Loucy (cell line): ENCODE measurements around the gene ARHGAP15.

Experiments used
- H2AFZ ChIP-seq: fragments of 200-600 bp; sonication (generic); 2 replicates; pipeline ENCODE4 v1.6.0; 2016; ENCODE audit warnings: antibody characterized with exemption, mild to moderate bottlenecking, low read length, moderate library complexity
- H3F3A ChIP-seq: fragments of 200-600 bp; 2 replicates; pipeline ENCODE4 v1.6.0; 2016; ENCODE audit warnings: antibody characterized with exemption, low read depth, mild to moderate bottlenecking
- H3K27me3 ChIP-seq: fragments of 200-600 bp; sonication (generic); 2 replicates; pipeline ENCODE4 v1.6.1; 2014; ENCODE audit warnings: low read length, mild to moderate bottlenecking; ENCODE audit not compliant: insufficient read depth, poor library complexity, severe bottlenecking
- H3K36me3 ChIP-seq: fragments of 200-600 bp; sonication (generic); 2 replicates; pipeline ENCODE4 v1.6.1; 2016; ENCODE audit warnings: low read length; ENCODE audit not compliant: insufficient read depth
- H3K4me1 ChIP-seq: fragments of 200-600 bp; sonication (generic); 2 replicates; pipeline ENCODE4 v1.5.1; 2014; ENCODE audit warnings: low read length, mild to moderate bottlenecking; ENCODE audit not compliant: insufficient read depth, poor library complexity, severe bottlenecking
- H3K4me2 ChIP-seq: fragments of 200-600 bp; sonication (generic); 2 replicates; pipeline ENCODE4 v1.6.0; 2014; ENCODE audit warnings: antibody characterized with exemption, low read length, low read depth, mild to moderate bottlenecking; ENCODE audit not compliant: poor library complexity, severe bottlenecking
- H3K4me3 ChIP-seq: fragments of 200-600 bp; sonication (generic); 2 replicates; pipeline ENCODE4 v1.5.1; 2014; ENCODE audit warnings: low read length, mild to moderate bottlenecking, mixed read lengths; ENCODE audit not compliant: poor library complexity, severe bottlenecking
- H3K79me2 ChIP-seq: fragments of 200-600 bp; sonication (generic); 2 replicates; pipeline ENCODE4 v1.6.1; 2014; ENCODE audit warnings: low read length; ENCODE audit not compliant: insufficient read depth
- H3K9ac ChIP-seq: fragments of 200-600 bp; sonication (generic); 2 replicates; pipeline ENCODE4 v1.6.0; 2014; ENCODE audit warnings: mild to moderate bottlenecking, low read depth, low read length, moderate library complexity; ENCODE audit not compliant: poor library complexity, severe bottlenecking
- H3K9me2 ChIP-seq: fragments of 200-600 bp; sonication (generic); replicated peaks from 2 replicates; pipeline ENCODE4 v1.6.1; 2016; ENCODE audit warnings: low read depth, low read length, mixed read lengths
- H3K9me3 ChIP-seq: fragments of 200-600 bp; sonication (generic); 2 replicates; pipeline ENCODE4 v1.6.1; 2014; ENCODE audit warnings: mild to moderate bottlenecking, antibody characterized with exemption, low read length, low read depth; ENCODE audit not compliant: insufficient read depth
- H4K20me1 ChIP-seq: fragments of 200-600 bp; sonication (generic); 2 replicates; pipeline ENCODE4 v1.6.0; 2014; ENCODE audit warnings: antibody characterized with exemption, low read length, mild to moderate bottlenecking; ENCODE audit not compliant: insufficient read depth, poor library complexity, severe bottlenecking
- EZH2phosphoT487 ChIP-seq: fragments of 200-600 bp; IDR thresholded peaks from 2 replicates; pipeline ENCODE4 v1.6.1; 2018; ENCODE audit warnings: antibody characterized with exemption, mild to moderate bottlenecking, moderate library complexity, borderline replicate concordance
- TF ChIP-seq, protein P1 (sequence below): fragments of 200-600 bp; sonication (generic); conservative IDR thresholded peaks from 2 replicates; pipeline ENCODE4 v1.5.1; 2014; ENCODE audit warnings: mild to moderate bottlenecking, antibody characterized with exemption, low read length

ARHGAP15 gene

DNA sequence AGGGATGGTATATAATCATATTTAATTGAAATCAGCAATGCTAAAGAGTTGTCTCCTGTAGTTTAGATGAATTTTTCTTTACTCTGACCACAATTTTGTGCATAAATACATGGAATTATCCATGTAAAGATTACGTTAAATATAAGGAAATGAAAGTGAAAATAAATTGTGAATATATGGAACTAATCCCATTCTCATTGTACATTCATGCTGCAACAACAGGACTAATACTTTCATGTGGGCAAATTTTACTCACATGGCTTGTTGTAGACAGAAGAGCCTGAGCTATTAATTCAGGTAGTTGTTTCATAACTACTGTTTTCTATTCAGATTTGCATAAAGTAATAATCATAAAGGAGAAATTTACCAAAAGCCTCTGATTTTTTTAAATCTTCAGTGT is 357.8 kb downstream of the ARHGAP15 start:
- Histone ChIP-seq H3K9ac (no peak overlapping the region), H3K4me3 (no peak overlapping the region), H3K27me3 (no peaks in the 10 kb centered on the region), H3K9me2 (no peaks in the 10 kb centered on the region), H3K36me3 (peaks cover 45% of the 10 kb centered on the region; the same call in 1 of the 2 replicates), H3K4me1 (peaks cover 8% of the 10 kb centered on the region), H4K20me1 (peaks cover 8% of the 10 kb centered on the region), H2AFZ (no peak overlapping the region), H3F3A (no peaks in the 10 kb centered on the region), H3K4me2 (no peak overlapping the region), H3K9me3 (no peaks in the 10 kb centered on the region), H3K79me2 (no peaks in the 10 kb centered on the region)
- TF ChIP-seq, protein P1, sequence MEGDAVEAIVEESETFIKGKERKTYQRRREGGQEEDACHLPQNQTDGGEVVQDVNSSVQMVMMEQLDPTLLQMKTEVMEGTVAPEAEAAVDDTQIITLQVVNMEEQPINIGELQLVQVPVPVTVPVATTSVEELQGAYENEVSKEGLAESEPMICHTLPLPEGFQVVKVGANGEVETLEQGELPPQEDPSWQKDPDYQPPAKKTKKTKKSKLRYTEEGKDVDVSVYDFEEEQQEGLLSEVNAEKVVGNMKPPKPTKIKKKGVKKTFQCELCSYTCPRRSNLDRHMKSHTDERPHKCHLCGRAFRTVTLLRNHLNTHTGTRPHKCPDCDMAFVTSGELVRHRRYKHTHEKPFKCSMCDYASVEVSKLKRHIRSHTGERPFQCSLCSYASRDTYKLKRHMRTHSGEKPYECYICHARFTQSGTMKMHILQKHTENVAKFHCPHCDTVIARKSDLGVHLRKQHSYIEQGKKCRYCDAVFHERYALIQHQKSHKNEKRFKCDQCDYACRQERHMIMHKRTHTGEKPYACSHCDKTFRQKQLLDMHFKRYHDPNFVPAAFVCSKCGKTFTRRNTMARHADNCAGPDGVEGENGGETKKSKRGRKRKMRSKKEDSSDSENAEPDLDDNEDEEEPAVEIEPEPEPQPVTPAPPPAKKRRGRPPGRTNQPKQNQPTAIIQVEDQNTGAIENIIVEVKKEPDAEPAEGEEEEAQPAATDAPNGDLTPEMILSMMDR, result no peak
- TF ChIP-seq EZH2phosphoT487, result no peak

DNA sequence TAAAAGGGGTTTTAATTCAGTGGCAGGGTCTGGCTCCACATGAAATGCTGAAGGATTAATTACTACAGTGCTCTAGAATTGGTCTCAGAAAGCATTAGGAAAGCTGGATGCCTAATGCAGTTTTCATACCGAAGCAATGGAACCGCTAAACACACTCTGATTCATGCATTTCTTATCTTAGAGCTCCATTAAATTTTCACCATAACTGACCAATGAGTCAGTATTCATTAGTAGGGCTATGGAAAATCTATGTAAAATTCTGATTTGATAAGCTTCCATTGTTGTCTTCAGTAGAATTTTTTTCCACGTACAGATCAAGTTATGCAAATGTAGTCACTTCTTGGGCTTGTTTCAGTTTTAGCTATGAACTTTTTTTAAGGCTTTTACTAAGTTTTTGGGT is 359.9 kb downstream of the ARHGAP15 start:
- Histone ChIP-seq H3K9ac (no peak overlapping the region), H3F3A (no peaks in the 10 kb centered on the region), H3K27me3 (no peaks in the 10 kb centered on the region), H3K4me1 (no peaks in the 10 kb centered on the region), H4K20me1 (peaks cover 4% of the 10 kb centered on the region), H3K4me3 (no peak overlapping the region), H3K9me3 (no peaks in the 10 kb centered on the region), H3K36me3 (peaks cover 64% of the 10 kb centered on the region; the same call in 1 of the 2 replicates), H3K9me2 (no peaks in the 10 kb centered on the region), H3K4me2 (no peak overlapping the region), H2AFZ (no peak overlapping the region), H3K79me2 (no peaks in the 10 kb centered on the region)
- TF ChIP-seq, protein P1, result no peak
- no peak for TF ChIP-seq EZH2phosphoT487

DNA sequence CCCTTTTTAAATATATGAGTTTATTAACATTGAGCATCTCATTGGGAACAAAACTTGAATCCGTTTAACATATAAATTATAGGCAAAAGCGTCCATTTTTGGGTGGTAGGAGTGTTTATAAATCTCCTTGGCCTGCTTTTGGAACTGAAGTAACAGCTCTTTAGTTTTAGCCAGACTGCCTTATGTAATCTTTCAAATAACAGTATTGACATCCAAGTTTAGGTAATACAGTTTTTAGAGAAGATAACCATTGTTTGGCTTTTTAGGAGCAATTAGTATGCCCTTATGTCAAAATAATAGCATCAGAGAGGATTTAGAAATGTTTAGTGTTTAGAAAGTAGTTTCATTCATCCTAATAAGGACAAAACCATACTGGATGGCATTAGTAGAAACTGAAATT is 361.9 kb downstream of the ARHGAP15 start:
- TF ChIP-seq EZH2phosphoT487, result no peak
- TF ChIP-seq, protein P1, result no peak
- Histone ChIP-seq H3K79me2 (no peaks in the 10 kb centered on the region), H3K9ac (no peak overlapping the region), H3K4me2 (no peak overlapping the region), H3K4me1 (peaks cover 5% of the 10 kb centered on the region), H3K9me2 (no peaks in the 10 kb centered on the region), H3K27me3 (no peaks in the 10 kb centered on the region), H4K20me1 (peaks cover 4% of the 10 kb centered on the region), H2AFZ (no peak overlapping the region), H3K36me3 (peaks cover 81% of the 10 kb centered on the region), H3F3A (no peaks in the 10 kb centered on the region; the same call in 1 of the 2 replicates), H3K9me3 (0 out of 2 replicates have a peak, but pooled peaks cover 4% of the 10 kb centered on the region), H3K4me3 (no peak overlapping the region)
